NCI-H1105 (cell line): ENCODE measurements around the gene CDPF1.
"Not testable (repeated sequence)": the region's sequence is repeated elsewhere in the genome, so short reads cannot be mapped to it uniquely, and the experiment has no call there.

Source experiments
- DNase-seq: peaks from one replicate; lab custom pipeline; 2025; lab: John Stamatoyannopoulos, UW

The CDPF1 gene

GRCh38 chr22:46224898-46225290, 25.2 kb downstream of the CDPF1 start:
- no peak for DNase-seq

- DNase-seq: no peak
These were observed 25.8 kb downstream of the CDPF1 start for GRCh38 chr22:46224044-46224897.

- DNase-seq: no peak
These were observed 29.2 kb downstream of the CDPF1 start for GRCh38 chr22:46220921-46221320.

- DNase-seq: no peak
These were observed 30.5 kb downstream of the CDPF1 start for GRCh38 chr22:46219636-46220035.

GRCh38 chr22:46214616-46215015, 35.5 kb downstream of the CDPF1 start:
- DNase-seq: no peak

GRCh38 chr22:46214149-46214548, 35.9 kb downstream of the CDPF1 start:
- DNase-seq: no peak

GRCh38 chr22:46213052-46213451, 37.0 kb downstream of the CDPF1 start:
- no peak for DNase-seq

GRCh38 chr22:46212195-46212594, 37.9 kb downstream of the CDPF1 start:
- no peak for DNase-seq

- DNase-seq: no peak
These were observed 40.8 kb downstream of the CDPF1 start for GRCh38 chr22:46209262-46209661.

GRCh38 chr22:46203601-46203980, 46.5 kb downstream of the CDPF1 start:
- DNase-seq: no peak

GRCh38 chr22:46202897-46203600, 47.0 kb downstream of the CDPF1 start:
- DNase-seq: no peak

GRCh38 chr22:46201059-46201757, 48.9 kb downstream of the CDPF1 start:
- no peak for DNase-seq

GRCh38 chr22:46198806-46199205, 51.3 kb downstream of the CDPF1 start:
- DNase-seq: not testable (repeated sequence)

- no peak for DNase-seq
These were observed 51.8 kb downstream of the CDPF1 start for GRCh38 chr22:46198274-46198673.

- DNase-seq: no peak
These were observed 53.8 kb downstream of the CDPF1 start for GRCh38 chr22:46196278-46196677.

GRCh38 chr22:46195487-46196165, 54.5 kb downstream of the CDPF1 start:
- DNase-seq: no peak
